EH (cell line): ENCODE data around the gene MAP3K7CL.

Experiments
- DNase-seq: peaks from one replicate; pipeline ENCODE4 v3.0.0-alpha.2; 2015; ENCODE audit warnings: low read depth

MAP3K7CL gene, protein sequence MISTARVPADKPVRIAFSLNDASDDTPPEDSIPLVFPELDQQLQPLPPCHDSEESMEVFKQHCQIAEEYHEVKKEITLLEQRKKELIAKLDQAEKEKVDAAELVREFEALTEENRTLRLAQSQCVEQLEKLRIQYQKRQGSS

DNA sequence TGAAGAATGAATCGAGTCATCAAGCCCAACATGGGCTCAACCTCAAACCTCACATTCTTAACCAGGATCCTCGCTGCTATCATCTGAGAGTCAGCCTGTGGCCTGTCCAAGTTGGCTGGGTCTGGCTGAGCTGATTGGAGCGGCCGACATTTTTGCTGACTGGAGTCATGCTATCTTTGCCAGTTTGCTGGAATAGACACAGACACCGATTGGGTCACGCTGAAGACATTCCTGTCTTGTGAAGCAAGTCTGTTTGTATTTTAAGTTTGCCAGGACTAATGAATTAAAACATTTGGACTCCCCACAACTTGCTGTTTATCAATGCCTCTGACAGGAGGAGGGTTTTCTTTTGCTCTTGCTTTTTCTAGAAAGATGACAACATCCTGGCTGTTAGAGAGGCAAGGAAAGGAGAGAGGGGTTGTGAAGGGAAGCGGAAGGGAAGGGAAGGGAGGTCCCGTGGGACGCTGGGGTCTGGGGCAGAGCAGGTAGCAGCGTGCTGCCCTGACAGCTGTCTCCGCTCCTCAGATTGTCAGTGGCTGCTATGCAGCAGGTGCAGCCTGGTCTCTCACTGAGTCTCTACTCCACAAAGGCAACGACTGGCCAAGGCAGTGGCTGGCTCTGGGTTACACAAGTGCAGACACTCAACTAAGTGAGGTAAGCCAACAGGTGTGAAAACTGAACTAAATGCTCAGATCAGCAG lies at the start of gene MAP3K7CL:
Gene MAP3K7CL (plus strand): TSS at position 375 of the 700 bp plus-strand sequence. CDS start 2,701 bp downstream, outside the sequence.
- peak; percentile 100 for DNase-seq

DNA sequence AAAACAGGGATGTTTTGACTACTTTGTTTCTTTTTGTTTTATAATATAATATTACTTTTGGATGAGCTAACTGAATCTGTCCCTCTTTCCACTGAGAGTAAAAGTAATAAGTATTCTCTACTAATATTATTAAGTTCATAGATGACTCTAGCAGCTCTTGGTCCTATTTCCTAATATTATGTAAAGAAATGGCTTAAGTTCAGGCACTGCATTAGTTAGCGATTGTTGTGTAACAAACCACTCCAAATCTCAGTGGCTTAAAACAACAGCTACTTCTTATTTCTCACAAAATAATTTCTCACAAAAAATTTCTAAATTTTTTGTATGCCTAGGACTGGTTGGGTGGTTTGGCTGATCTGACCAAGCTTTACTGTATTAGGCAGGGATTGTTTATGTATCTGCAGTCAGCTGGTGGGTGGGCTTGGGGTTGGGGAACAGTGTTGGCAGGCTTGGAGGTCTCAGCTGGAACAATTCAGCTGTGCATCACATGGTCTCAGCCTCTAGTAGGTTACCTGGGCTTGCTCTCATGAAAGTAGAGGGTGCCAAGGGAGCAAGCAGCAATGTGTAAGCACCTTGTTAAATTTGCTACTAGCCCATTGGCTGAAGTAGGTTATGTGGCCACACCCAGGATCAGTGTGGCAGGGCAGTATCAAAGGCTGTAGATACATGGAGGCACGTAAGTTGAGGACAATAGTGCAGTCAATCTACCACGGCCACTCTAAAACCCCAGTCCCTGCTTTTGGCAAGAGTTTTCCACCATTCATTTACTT lies 48.2 kb upstream of the MAP3K7CL start:
- no peak for DNase-seq

DNA sequence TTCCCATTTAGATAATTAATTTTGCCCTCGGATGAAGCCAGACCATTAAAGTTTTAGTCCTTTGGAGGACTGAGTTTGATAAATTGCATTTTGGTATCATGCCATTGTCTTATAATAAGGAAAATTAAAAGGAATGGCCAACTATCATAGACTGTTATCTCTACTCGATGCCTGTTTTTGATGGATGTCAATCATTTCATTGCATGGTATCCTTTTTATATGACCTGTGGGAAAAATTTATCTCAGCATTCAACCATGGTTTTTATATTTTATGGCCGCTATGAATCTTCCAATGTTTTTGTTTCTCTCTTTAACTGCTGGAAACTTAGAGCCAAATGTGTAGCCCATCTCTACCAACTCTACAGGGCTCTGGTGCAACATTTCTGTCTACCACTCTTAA lies 47.1 kb upstream of the MAP3K7CL start:
- no peak for DNase-seq

DNA sequence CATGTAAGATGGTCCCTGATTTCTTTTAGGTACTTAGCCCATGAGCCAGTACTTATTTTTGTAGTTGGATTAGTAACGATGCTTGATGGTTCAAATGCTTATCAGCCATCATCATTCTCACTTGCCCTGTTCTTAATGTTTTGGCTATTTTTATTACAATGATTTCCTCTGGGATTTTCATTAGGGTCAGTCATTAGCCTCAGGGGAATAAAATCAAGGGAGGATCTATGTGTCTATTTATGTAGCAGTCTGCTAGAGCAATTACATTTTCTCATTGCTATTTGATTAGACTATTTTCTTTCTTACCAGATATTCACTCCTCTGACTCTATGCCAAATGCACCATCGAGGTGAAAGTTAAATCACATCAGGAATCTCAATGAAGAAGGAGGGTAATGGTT lies 46.1 kb upstream of the MAP3K7CL start:
- peak; percentile 86 for DNase-seq

DNA sequence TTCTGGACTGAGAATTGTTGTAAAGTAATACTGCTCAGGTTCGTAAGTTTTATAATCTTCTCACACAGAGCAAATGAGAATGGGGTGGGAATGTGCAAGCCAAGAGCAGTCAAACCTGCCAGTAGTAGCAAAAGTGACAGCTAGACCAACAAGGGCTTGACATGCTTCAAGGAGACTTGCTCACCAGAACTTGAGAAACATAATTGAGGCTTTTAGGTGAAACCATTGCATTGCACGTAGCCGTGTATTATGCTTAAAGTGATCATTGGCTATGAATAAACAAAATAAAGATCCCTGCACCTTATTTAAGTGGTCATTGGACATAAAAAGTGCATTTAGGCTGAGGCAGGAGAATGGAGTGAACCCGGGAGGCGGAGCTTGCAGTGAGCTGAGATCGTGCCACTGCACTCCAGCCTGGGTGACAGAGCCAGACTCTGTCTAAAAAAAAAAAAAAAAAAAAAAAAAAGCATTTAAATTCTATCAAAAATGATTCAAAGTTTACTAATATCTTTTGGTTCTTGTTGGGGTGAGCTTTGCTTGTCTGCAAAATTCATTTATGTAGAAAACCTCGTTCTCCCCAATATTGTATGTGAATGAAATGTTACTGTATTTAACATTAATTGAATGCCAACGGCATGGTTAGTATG lies 45.2 kb upstream of the MAP3K7CL start:
- no peak for DNase-seq

DNA sequence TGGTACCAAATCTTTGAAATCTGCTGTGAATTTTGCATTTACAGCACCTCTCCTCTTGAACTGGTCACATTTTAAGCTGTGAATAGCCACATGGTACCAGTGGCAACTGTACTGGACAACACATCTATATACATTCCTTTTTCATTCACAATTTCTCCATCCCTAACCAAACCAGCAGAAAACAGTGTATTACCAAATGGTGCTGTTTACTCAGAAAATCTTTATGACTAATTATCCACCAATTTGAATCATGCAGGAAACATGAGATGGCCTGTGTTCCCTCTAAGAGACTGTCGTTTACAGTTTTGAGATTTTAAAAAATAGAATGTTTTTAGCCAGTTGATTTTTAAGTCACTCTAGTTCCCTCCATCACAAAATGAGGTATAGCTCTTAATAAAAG lies 39.4 kb upstream of the MAP3K7CL start:
- peak; percentile 88 for DNase-seq

DNA sequence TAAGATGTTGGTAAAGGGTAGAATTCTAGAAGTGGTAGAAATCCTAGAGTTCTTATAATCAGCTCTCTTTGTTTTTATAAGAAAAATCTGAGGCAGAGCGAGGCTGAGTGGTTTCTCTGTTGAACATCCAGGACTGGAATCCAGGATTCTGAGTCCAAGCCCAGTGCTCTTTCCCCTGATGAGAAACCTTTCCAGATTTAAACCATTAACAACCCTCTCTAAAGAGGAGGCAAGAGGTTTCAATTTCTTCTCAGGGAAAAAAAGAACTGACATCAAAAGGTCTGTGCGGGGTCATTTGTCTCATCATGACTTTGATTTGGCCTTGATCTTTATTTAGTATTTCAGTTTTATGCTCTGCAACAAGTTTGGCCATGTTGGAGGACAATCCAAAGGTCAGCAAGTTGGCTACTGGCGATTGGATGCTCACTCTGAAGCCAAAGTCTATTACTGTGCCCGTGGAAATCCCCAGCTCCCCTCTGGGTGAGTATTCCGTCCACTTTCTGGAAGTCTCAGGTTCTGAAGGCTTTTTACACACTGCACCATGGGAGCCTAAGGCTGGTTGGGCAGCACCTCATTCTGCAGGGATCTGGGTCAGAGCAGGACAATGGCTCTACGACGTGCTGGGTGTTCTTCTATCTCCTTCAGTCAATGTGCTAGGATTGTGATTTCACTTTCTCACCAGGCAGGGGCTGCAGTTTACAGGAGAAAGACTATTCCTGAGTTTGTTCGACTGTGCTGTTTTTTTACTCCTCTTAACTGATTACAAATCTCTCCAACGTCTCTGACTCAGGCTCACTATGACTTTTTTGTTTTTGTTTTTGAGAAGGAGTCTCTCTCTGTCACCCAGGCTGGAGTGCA lies 38.1 kb upstream of the MAP3K7CL start:
- DNase-seq, result peak; percentile 73

DNA sequence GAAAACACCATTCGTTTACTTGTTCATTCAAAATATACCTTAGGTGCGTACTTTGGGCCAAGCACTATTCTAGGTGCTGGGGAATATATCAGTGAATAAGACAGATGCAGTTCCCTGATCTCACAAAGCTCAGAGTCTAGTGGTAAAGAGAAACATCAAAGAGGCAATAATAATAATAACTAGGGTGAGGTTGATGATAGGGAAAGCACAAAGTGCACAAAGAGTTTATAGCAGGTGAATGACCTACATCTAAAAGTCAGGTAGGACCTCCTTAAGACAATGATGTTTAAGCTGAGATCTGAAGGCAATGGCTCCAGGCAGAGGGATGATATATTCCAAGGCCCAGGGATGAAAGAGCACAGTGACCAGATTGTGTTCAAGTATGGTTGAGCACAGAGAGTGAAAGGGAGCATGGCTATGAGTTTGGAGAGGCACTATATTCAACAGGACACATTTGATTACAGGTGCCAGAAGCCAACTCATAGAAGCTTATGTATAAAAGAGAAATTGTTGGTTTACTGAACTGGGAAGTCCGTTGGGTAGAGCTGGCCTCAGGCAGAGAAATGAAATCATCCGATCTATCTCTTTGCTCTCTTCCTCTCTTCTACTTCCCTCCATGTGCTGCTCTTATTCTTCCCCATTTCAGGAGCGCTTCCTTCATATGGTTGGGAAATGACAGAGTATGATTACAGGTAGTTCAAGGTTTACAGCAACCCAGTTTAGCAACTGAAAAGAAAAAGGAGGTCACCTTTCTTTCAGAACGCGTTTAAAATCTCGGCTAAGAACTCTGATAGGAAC lies 34.0 kb upstream of the MAP3K7CL start:
- DNase-seq, result no peak

DNA sequence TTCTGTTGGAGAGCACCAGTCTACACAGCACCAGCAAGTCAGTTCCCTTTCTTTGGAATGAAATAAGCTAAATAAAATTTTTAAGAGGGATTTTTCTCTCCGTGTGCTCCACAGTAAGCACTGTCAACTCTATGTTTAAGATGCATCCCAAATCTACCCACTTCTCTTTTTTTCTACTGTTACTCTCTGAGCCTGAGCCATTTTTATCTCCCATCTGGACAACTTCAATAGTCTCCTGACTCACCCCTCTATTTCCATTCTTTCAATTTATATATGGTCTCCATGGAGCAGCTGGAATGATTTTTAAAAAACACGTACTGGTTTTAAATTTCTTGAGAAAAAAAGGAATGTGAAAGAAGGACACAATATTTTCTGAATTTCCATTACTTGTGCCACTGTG lies 32.3 kb upstream of the MAP3K7CL start:
- DNase-seq, result peak; percentile 20

DNA sequence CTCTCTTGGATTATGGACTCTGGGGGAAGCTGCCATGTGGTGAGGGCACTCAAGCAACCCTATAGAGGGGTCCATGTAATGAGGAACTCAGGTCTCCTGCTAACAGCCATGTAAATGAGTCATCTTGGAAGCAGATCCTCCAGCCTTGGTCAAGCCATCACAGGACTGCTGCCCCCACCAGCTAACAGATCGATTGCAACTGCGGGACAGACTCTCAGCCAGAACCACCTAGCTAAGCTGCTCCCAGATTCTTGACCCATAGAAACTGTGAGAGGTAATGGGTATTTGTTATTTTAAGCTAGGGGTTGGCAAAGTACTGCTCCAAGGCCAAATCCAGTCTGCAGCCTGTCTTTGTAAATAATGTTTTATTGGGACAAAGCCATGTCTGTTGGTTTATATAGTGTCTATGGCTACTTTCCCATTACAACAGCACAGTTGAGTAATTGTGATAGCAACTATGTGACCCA lies 27.6 kb upstream of the MAP3K7CL start:
- DNase-seq, result peak; percentile 28

DNA sequence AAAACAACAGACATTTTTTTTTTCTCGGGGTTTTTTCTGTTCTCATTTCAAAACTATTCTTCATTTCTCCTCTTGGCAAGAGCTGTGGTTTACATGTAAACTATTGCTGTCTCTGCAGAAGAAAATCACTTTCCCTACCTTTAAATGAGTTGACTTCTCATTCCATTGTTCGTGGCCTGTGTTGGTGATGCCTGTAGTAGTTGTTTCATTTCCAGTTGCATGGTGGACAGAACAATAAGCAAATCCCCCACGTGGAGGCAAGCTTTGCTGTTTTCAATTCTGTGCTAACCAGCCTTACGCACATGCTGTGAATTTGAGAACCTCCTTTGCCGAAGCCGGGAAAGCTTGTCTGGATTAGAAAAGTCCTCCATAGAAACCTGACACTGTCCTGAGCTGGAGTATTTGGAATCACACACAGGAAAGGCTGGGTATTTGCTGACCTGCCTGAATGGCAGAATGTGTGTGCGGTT lies 26.2 kb upstream of the MAP3K7CL start:
- peak; percentile 4 for DNase-seq

DNA sequence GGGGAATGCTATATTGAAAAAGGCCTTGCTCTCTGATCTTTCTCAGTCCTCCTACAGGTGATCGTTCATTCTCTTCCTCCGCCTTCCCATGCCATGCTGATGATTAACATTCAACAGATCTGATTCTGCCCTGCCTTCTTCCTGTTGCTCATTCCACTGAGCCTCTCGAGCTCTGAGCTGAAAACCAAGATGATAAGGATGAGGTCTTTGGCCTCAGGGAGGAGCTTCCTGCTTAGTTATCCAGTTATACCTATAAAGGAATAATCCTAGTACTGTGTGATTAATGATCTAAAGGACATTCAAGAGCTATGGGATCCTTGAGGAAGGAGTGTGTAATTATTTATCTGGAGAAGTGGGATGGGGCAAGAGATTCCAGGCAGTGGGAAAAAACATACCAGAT lies 25.2 kb upstream of the MAP3K7CL start:
- peak; percentile 69 for DNase-seq

DNA sequence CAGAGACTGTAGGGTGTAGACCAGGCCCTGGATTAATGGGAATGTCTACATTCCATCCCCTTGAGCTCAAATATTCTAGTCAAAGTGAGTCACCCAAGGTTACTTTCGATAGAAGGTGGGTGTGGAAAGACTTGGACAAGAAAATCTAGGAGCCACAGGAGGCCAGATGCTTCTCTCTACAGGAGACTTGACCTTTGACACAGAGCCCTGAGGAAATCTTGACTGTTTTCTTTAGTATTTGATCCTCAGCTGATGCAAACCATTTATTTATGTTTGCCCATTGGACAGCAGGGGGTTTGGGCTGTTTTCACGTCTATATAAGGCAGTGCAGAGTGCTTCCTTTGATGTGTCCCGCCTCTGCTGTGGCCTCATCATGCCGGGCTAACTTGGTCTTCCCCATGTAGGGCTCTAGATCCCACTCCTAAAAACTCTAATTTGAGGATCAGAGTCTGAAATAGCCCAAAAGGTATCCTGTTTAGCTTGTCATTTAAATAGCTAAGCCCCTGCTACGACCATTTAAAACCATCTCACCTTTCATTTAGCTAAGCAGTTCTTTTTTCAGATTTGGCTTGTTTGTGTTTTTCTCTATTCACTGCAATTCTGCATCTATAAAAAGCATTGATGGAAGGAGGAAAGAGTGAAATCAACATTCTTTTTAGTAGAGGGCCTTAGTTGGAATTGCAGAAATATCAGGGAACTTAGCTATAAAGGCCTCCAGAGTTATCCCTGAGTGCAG lies 15.5 kb upstream of the MAP3K7CL start:
- peak; percentile 88 for DNase-seq

DNA sequence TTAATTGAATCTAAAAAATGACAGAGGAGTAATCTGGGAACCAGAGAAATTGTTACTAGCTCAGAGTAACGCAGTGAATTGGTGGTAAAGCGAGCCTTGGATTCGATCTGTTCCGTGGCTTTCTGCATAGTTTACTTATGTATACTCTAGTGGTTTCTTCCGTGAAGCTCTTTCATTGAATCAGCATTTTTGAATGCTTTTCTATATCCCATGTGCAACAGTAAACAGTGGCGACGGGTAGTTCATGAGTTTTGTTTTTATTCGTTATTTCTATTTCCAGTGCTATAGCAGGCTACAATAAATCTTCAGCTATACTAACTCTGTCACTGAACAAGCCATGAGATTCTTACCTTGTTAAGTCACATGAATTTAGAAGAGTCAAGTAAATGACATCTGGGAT lies 14.5 kb upstream of the MAP3K7CL start:
- no peak for DNase-seq

DNA sequence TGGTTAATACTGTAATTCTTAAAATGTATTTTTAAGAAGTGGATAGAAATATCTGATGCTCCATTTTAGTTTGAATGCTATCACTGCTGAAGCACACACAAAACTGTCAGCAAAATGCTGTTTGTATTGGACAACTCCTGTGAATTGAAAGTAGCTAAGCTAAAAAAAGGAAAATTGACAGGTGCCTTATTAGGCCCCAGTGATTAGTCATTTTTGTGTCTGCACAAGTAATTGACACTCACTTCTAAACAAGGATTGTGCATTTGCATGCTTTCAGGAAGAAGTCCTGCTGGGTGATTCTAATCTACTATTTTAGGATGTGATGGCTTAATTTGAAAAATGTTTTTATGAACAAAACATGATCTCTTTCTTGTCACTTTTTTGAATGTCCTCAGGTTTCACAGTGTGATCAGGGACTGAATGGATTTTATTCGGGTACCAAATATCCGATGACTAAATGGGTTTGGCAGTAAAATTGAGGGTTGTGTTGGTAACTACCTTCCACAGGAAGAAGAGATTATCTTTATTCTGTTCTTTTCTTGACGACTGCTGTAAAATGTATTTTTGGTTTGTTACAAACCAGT lies 13.0 kb upstream of the MAP3K7CL start:
- no peak for DNase-seq

DNA sequence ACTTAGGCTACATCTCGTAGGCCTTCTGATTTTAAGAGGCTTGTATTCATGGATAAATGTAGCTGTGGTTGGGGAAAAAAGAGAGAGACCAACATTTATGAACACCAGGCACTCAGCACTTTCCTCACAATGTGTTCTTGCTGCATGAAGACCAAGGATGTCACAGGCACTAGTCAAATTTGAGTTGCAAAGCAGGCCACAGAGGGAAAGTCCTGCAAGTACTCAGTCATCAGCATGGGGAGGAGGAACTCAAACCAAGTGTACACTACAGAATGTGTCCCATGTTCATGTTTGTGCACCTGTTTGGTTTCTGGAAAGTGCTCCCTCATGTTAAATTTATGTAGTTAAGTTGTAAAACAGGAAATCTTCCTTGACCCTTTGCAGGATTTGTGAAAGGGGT lies 8.7 kb upstream of the MAP3K7CL start:
- no peak for DNase-seq

DNA sequence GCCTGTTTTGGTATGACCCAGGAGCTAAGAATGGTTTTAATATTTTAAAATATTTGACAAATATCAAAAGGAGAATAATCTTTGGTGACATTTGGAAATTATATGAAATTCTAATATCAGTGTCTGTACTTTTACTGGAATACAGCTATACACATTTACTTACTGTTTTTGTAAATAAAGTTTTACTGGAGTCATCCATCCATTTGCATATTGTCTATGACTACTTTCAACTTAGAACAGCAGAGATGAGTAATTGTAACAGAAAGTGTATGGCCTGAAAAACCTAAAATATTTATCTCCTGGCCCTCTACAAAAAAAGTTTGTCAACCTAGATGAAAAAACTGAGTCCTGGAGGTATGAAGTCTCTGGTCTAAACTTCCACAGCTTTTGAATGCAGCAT lies 5.8 kb upstream of the MAP3K7CL start:
- DNase-seq, result no peak

DNA sequence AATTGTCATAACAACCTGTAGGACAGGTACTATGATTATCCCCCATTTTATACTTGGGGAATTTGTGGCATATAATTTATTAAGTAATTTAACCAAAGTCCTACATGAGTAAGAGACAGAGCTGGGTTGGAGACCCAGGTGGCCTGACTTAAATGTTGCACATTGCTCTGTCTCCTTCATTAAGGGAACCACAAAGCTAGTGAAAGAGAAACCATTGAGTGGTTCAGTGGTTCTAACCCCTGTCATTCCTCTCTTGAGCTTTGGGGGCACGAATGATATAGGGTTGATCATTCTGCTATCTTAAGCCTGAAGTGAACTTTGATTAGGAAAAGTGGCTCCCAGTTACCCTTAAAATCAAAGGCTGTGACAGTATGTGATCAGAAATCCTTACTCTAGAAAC lies 5.3 kb upstream of the MAP3K7CL start:
- no peak for DNase-seq

DNA sequence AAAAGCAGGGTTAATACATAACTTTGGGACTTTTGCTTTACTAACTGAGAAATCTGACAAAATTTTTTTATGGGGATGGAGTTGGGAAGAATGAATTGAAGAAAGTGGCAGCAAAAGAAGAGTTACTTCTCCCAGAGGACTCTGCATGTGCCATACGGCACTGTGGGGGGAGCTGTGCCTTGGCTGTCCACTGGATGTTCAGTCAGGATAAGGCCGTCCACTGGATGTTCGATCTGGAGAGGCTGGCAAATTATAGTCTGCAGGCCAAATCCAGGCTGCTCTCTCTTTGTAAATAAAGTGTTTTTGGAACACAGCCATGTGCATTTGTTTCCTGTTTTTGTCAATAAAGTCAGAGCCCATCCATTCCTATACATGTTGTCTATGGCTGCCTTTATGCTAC lies 4.5 kb upstream of the MAP3K7CL start:
- no peak for DNase-seq

DNA sequence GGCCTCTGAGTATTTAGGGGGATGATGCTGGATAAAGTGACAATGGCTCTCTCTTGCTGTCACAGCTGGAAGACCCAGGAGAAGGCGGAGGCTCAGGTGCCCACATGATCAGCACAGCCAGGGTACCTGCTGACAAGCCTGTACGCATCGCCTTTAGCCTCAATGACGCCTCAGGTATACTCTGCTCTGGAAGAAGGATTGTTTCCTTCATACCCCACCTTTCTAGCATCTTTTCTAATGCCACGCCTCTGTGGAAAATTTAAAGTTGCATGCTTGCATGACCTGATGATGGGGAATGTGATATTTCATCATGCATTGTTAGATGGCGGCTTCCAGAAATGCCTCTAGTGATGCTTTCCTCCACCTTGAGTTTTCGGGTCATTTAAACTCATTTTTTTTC lies 2.8 kb downstream of the MAP3K7CL start:
- DNase-seq, result no peak
